ENCODE measurements around the gene INO80D. TPM values are rescaled to one million over a fixed set of nuclear protein-coding genes. Genes with fewer than 3 reads are reported as not detected.
"Not testable (repeated sequence)": the region's sequence is repeated elsewhere in the genome, so short reads cannot be mapped to it uniquely, and the experiment has no call there.

The INO80D gene
- total RNA-seq, 2 experiments from 2014 or later, result 45.3 to 48.9 TPM

- ChIA-PET CTCF (no interaction called here), POLR2A (no interaction called here)
- DNase-seq, result no peak
- Mint-ChIP-seq H3K4me1 (ENCODE audit: low read depth) (no peaks in the 10 kb centered on the region), H3K27me3 (no peaks in the 10 kb centered on the region), H3K36me3 (ENCODE audit: low read depth) (no peaks in the 10 kb centered on the region), H3K4me3 (no peak overlapping the region), H3K9me3 (no peaks in the 10 kb centered on the region), H3K27ac (no peak overlapping the region)
- ATAC-seq (ENCODE audit: poor library complexity), result no peak
- no peak for TF ChIP-seq CTCF (IDR thresholded peaks at IDR 0.05)
- Histone ChIP-seq H3K4me3 (ENCODE audit: low read length) (no peak overlapping the region), H3K4me1 (ENCODE audit: insufficient read depth, low read length) (no peaks in the 10 kb centered on the region), H3K27me3 (ENCODE audit: control insufficient read depth in 1 of 2, insufficient read depth in 2 of 2, low read length in 2 of 2) (no peaks in the 10 kb centered on the region), H3K9me3 (ENCODE audit: control insufficient read depth in 1 of 2, insufficient read depth in 1 of 2, low read length in 2 of 2) (no peaks in the 10 kb centered on the region), H3K36me3 (ENCODE audit: insufficient read depth, low read length) (no peaks in the 10 kb centered on the region), H3K27ac (ENCODE audit: low read depth in 1 of 2, low read length in 2 of 2) (no peak overlapping the region)
- intact Hi-C loops (cut with DNase I, micrococcal nuclease), result no loop called here
Measured at GRCh38 chr2:206105038-206105437, 19.1 kb upstream of the INO80D start.

- H3K27me3 Mint-ChIP-seq; H3K27me3 ChIP-seq (ENCODE audit: control insufficient read depth in 1 of 2, insufficient read depth in 2 of 2, low read length in 2 of 2); H3K36me3 ChIP-seq (ENCODE audit: insufficient read depth, low read length); intact Hi-C loops (cut with DNase I, micrococcal nuclease); H3K9me3 Mint-ChIP-seq; CTCF ChIA-PET; H3K4me3 Mint-ChIP-seq; H3K4me1 Mint-ChIP-seq (ENCODE audit: low read depth); POLR2A ChIA-PET; H3K4me1 ChIP-seq (ENCODE audit: insufficient read depth, low read length); H3K36me3 Mint-ChIP-seq (ENCODE audit: low read depth); H3K27ac Mint-ChIP-seq; H3K27ac ChIP-seq (ENCODE audit: low read depth in 1 of 2, low read length in 2 of 2); ATAC-seq (ENCODE audit: poor library complexity); H3K9me3 ChIP-seq (ENCODE audit: control insufficient read depth in 1 of 2, insufficient read depth in 1 of 2, low read length in 2 of 2); H3K4me3 ChIP-seq (ENCODE audit: low read length): not testable (repeated sequence)
- DNase-seq, result peak in 1 of 14 experiments; percentile 26
Measured at GRCh38 chr2:206098872-206099271, 12.9 kb upstream of the INO80D start.

- intact Hi-C loops (cut with DNase I, micrococcal nuclease), result no loop called here
- Histone ChIP-seq H3K9me3 (ENCODE audit: control insufficient read depth in 1 of 2, insufficient read depth in 1 of 2, low read length in 2 of 2) (no peaks in the 10 kb centered on the region), H3K36me3 (ENCODE audit: insufficient read depth, low read length) (no peaks in the 10 kb centered on the region), H3K4me1 (ENCODE audit: insufficient read depth, low read length) (no peaks in the 10 kb centered on the region), H3K4me3 (ENCODE audit: low read length) (no peak overlapping the region), H3K27me3 (ENCODE audit: control insufficient read depth in 1 of 2, insufficient read depth in 2 of 2, low read length in 2 of 2) (no peaks in the 10 kb centered on the region), H3K27ac (ENCODE audit: low read depth in 1 of 2, low read length in 2 of 2) (no peak overlapping the region)
- no peak overlapping the region for H3K27ac Mint-ChIP-seq
- H3K4me1 Mint-ChIP-seq (ENCODE audit: low read depth), result no peaks in the 10 kb centered on the region
- ChIA-PET CTCF (no interaction called here), POLR2A (interaction anchor here (3.4 kb wide), 1 partner anchor 12 kb away, joined by 13 read pairs; the partner anchor contains the start of gene INO80D)
- DNase-seq, result no peak
- no peaks in the 10 kb centered on the region for H3K27me3 Mint-ChIP-seq
- ATAC-seq (ENCODE audit: poor library complexity), result no peak
- TF ChIP-seq CTCF (IDR thresholded peaks at IDR 0.05), result no peak
- no peaks in the 10 kb centered on the region for H3K36me3 Mint-ChIP-seq (ENCODE audit: low read depth)
- no peaks in the 10 kb centered on the region for H3K9me3 Mint-ChIP-seq
- H3K4me3 Mint-ChIP-seq, result no peak overlapping the region
Measured at GRCh38 chr2:206098471-206098870, 12.5 kb upstream of the INO80D start.

GRCh38 chr2:206096876-206097275 lies 10.9 kb upstream of the INO80D start:
- no peak for TF ChIP-seq CTCF (IDR thresholded peaks at IDR 0.05)
- no peaks in the 10 kb centered on the region for H3K4me1 Mint-ChIP-seq (ENCODE audit: low read depth)

More at GRCh38 chr2:206096876-206097275, 10.9 kb upstream of the INO80D start:
- DNase-seq (no peak), ATAC-seq (ENCODE audit: poor library complexity) (no peak)
- Mint-ChIP-seq H3K4me3 (no peak overlapping the region), H3K36me3 (ENCODE audit: low read depth) (no peaks in the 10 kb centered on the region), H3K27ac (no peak overlapping the region), H3K27me3 (no peaks in the 10 kb centered on the region), H3K9me3 (no peaks in the 10 kb centered on the region)
- H3K4me1 ChIP-seq (ENCODE audit: insufficient read depth, low read length), result no peaks in the 10 kb centered on the region
- no peak overlapping the region for H3K27ac ChIP-seq (ENCODE audit: low read depth in 1 of 2, low read length in 2 of 2)
- intact Hi-C loops (cut with DNase I, micrococcal nuclease), result no loop called here
- ChIA-PET CTCF (interaction anchor here (0.9 to 1.1 kb wide), 2 partner anchors 11 to 108 kb away, joined by 4 to 6 read pairs; partner anchors contain the start of gene INO80D), POLR2A (interaction anchor here (3.4 kb wide), 1 partner anchor 10 kb away, joined by 13 read pairs; the partner anchor contains the start of gene INO80D)
- H3K36me3 ChIP-seq (ENCODE audit: insufficient read depth, low read length), result no peaks in the 10 kb centered on the region
- no peaks in the 10 kb centered on the region for H3K27me3 ChIP-seq (ENCODE audit: control insufficient read depth in 1 of 2, insufficient read depth in 2 of 2, low read length in 2 of 2)
- H3K9me3 ChIP-seq (ENCODE audit: control insufficient read depth in 1 of 2, insufficient read depth in 1 of 2, low read length in 2 of 2), result no peaks in the 10 kb centered on the region
- no peak overlapping the region for H3K4me3 ChIP-seq (ENCODE audit: low read length)
